IPS-11a (cell line): Measurements from ENCODE around the gene SEMA4D.

ENCODE experiments used
- H3K4me3 ChIP-seq: one replicate; pipeline ENCODE4 v1.5.1; 2013; ENCODE audit warnings: low read depth, low read length, control low read depth

The SEMA4D gene

GRCh38 chr9:89417832-89418473 is 80.0 kb downstream of the SEMA4D start:
- no peak overlapping the region for H3K4me3 ChIP-seq

- no peak overlapping the region for H3K4me3 ChIP-seq
Measured at GRCh38 chr9:89414670-89415324, 83.1 kb downstream of the SEMA4D start.

- H3K4me3 ChIP-seq, result no peak overlapping the region
Measured at GRCh38 chr9:89413963-89414638, 83.8 kb downstream of the SEMA4D start.

GRCh38 chr9:89412951-89413350 is 85.0 kb downstream of the SEMA4D start:
- H3K4me3 ChIP-seq, result no peak overlapping the region

GRCh38 chr9:89412541-89412940 is 85.4 kb downstream of the SEMA4D start:
- no peak overlapping the region for H3K4me3 ChIP-seq

- no peak overlapping the region for H3K4me3 ChIP-seq
Measured at GRCh38 chr9:89411759-89412158, 86.2 kb downstream of the SEMA4D start.

- H3K4me3 ChIP-seq, result no peak overlapping the region
Measured at GRCh38 chr9:89410641-89411350, 87.1 kb downstream of the SEMA4D start.

- no peak overlapping the region for H3K4me3 ChIP-seq
Measured at GRCh38 chr9:89410022-89410421, 87.9 kb downstream of the SEMA4D start.

GRCh38 chr9:89409466-89409865 is 88.4 kb downstream of the SEMA4D start:
- H3K4me3 ChIP-seq, result no peak overlapping the region

GRCh38 chr9:89408628-89409101 is 89.2 kb downstream of the SEMA4D start:
- no peak overlapping the region for H3K4me3 ChIP-seq

GRCh38 chr9:89407070-89407469 is 90.8 kb downstream of the SEMA4D start:
- no peak overlapping the region for H3K4me3 ChIP-seq

GRCh38 chr9:89405826-89406225 is 92.1 kb downstream of the SEMA4D start:
- no peak overlapping the region for H3K4me3 ChIP-seq

GRCh38 chr9:89404074-89404473 is 93.8 kb downstream of the SEMA4D start:
- H3K4me3 ChIP-seq, result no peak overlapping the region

GRCh38 chr9:89402695-89403427 is 95.1 kb downstream of the SEMA4D start:
- no peak overlapping the region for H3K4me3 ChIP-seq

GRCh38 chr9:89400403-89401116 is 97.4 kb downstream of the SEMA4D start:
- no peak overlapping the region for H3K4me3 ChIP-seq

- no peak overlapping the region for H3K4me3 ChIP-seq
Measured at GRCh38 chr9:89398621-89399020, 99.3 kb downstream of the SEMA4D start.

GRCh38 chr9:89397471-89397870 is 100.4 kb downstream of the SEMA4D start:
- no peak overlapping the region for H3K4me3 ChIP-seq

- no peak overlapping the region for H3K4me3 ChIP-seq
Measured at GRCh38 chr9:89395931-89396710, 101.8 kb downstream of the SEMA4D start.

GRCh38 chr9:89394412-89394811 is 103.5 kb downstream of the SEMA4D start:
- H3K4me3 ChIP-seq, result no peak overlapping the region
